SJCRH30 (cell line): Measurements from ENCODE around the gene VCL. TPM values are rescaled to one million over a fixed set of nuclear protein-coding genes. Genes with fewer than 3 reads are reported as not detected.

Experiments used
- DNase-seq, 2 experiments: peaks; one replicate each; pipeline ENCODE4 v3.0.0-alpha.2; 2015 to 2020
- H3K27ac ChIP-seq: fragments of 250-450 bp; sonication (Bioruptor Pico); 2 replicates; pipeline ENCODE4 v1.5.1; 2020; ENCODE audit warnings: mild to moderate bottlenecking, moderate library complexity
- H3K27me3 ChIP-seq: fragments of 250-450 bp; sonication (Bioruptor Pico); 2 replicates; pipeline ENCODE4 v1.5.1; 2020; ENCODE audit warnings: mild to moderate bottlenecking, moderate library complexity
- H3K36me3 ChIP-seq: fragments of 250-450 bp; sonication (Bioruptor Pico); 2 replicates; pipeline ENCODE4 v1.5.1; 2020; ENCODE audit warnings: mild to moderate bottlenecking, moderate library complexity
- H3K4me1 ChIP-seq: fragments of 250-450 bp; sonication (Bioruptor Pico); 2 replicates; pipeline ENCODE4 v1.5.1; 2020; ENCODE audit warnings: mild to moderate bottlenecking, moderate library complexity
- H3K4me3 ChIP-seq: fragments of 250-450 bp; sonication (Bioruptor Pico); 2 replicates; pipeline ENCODE4 v1.5.1; 2020; ENCODE audit warnings: mild to moderate bottlenecking, moderate library complexity
- H3K9me3 ChIP-seq: fragments of 250-450 bp; sonication (Bioruptor Pico); replicated peaks from 2 replicates; pipeline ENCODE4 v1.5.1; 2020; ENCODE audit warnings: mild to moderate bottlenecking, moderate library complexity
- total RNA-seq: library from RNA; depleted of rRNA; stranded (reverse); fragments of >200 nt; shearing (Covaris generic); gene quantifications from 2 replicates; pipeline ENCODE4 v1.2.3, GENCODE V29; 2014; rRNA removed

The VCL gene
- total RNA-seq, 1 experiment from 2014 or later, result 48.1 TPM

DNA sequence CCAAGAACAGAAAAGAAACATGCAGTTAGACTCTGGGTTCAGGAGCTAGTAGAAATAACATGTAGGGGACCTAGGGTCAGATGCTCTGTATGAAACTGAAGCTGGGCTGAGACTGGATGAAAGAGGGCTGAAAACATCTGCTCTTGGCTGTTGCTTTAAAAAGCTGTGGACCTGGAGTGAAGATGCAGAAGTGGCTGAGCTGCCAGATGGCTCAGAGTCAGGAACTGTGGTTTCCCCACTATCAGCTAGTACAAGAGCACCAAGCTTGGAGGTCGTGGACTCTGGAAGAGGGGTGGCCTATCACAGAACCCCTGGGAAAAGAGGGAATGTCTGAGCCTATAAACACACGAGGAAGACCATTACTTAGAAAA lies 159.0 kb downstream of the VCL start:
- H3K4me1 ChIP-seq, result peaks cover 9% of the 10 kb centered on the region
- no peaks in the 10 kb centered on the region for H3K9me3 ChIP-seq
- no peak for DNase-seq
- H3K27ac ChIP-seq, result no peak overlapping the region
- no peaks in the 10 kb centered on the region for H3K27me3 ChIP-seq
- H3K4me3 ChIP-seq, result no peak overlapping the region
- H3K36me3 ChIP-seq, result no peaks in the 10 kb centered on the region

- no peak for DNase-seq
- H3K27ac ChIP-seq, result no peak overlapping the region
- no peaks in the 10 kb centered on the region for H3K27me3 ChIP-seq
- no peaks in the 10 kb centered on the region for H3K4me1 ChIP-seq
- no peak overlapping the region for H3K4me3 ChIP-seq
- H3K36me3 ChIP-seq, result no peaks in the 10 kb centered on the region
- no peaks in the 10 kb centered on the region for H3K9me3 ChIP-seq
These were observed 162.1 kb downstream of the VCL start for GRCh38 chr10:74160013-74160412.

GRCh38 chr10:74163319-74164068 lies 165.6 kb downstream of the VCL start:
- H3K27ac ChIP-seq, result no peak overlapping the region
- DNase-seq, result no peak
- no peaks in the 10 kb centered on the region for H3K4me1 ChIP-seq
- no peaks in the 10 kb centered on the region for H3K27me3 ChIP-seq
- no peaks in the 10 kb centered on the region for H3K36me3 ChIP-seq
- H3K4me3 ChIP-seq, result no peak overlapping the region
- H3K9me3 ChIP-seq, result no peaks in the 10 kb centered on the region

DNA sequence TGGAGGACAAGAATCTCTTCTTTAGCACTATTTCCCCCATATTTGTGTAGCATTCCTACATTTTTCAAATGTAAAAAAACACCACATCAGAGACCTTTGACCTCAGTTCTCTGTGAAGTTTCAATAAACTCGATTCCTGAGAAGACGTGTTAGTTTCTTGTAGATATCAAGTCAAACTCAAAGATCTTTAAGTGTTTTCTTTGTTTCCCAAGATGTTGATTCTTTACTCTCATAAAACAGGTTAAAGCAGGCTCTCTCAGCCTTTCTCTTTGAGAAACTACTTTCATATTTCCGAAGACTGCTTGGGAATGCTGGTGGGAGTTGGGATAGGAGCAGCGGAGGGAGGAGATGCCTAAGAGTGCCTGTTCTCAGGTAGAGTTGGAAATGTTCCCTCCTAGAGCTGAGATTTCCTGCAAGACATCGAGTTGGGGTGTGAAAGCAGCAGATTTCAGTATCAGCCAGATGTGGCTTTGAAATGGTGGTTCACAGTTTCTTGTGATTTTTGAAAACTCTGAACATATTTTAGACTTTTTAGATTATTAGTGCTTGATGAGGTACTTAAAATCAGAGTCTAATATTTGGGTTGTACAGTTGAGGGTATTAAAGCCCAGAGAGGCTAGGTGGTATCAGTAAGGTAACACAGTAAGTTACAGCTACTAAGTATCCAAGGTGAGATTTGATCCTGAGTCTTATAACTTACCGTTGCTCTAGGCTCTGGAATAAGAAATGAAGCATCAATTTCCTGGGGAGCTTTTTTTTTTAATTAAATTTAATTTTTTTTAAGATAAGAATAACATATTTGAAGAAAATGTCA lies 167.0 kb downstream of the VCL start:
- Histone ChIP-seq H3K27me3 (no peaks in the 10 kb centered on the region), H3K4me1 (no peaks in the 10 kb centered on the region), H3K36me3 (no peaks in the 10 kb centered on the region), H3K9me3 (no peaks in the 10 kb centered on the region), H3K27ac (no peak overlapping the region), H3K4me3 (no peak overlapping the region)
- DNase-seq, result no peak

DNA sequence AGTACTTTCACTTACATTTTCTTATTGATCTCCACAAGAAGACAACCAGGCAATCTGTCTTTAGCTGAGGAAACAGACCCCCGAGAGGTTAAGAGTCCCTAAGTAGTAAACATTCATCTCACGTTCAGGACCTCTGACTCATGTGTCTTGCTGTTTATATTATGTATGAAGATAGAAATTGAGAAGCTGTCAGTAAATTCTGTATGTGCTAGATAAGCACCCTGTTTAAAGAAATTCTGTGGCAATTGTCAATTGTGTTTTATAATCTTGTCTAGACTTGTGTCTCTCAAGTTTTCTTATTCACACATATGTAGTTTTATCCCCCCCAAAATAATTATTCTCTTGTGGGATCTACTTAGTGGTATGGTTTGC lies 167.6 kb downstream of the VCL start:
- Histone ChIP-seq H3K27ac (no peak overlapping the region), H3K27me3 (no peaks in the 10 kb centered on the region), H3K36me3 (no peaks in the 10 kb centered on the region), H3K9me3 (no peaks in the 10 kb centered on the region), H3K4me3 (no peak overlapping the region), H3K4me1 (no peaks in the 10 kb centered on the region)
- DNase-seq, result no peak

GRCh38 chr10:74167443-74167842 lies 169.5 kb downstream of the VCL start:
- H3K4me3 ChIP-seq, result no peak overlapping the region
- H3K27me3 ChIP-seq, result no peaks in the 10 kb centered on the region
- H3K27ac ChIP-seq, result no peak overlapping the region
- DNase-seq, result no peak
- no peaks in the 10 kb centered on the region for H3K9me3 ChIP-seq
- H3K36me3 ChIP-seq, result no peaks in the 10 kb centered on the region
- no peaks in the 10 kb centered on the region for H3K4me1 ChIP-seq

Other genes with a start within 250 kb of the VCL start
- 78.2 and 79.1 TPM in 2 replicates for gene CHCHD1, start 216.1 kb upstream of the VCL start, total RNA-seq
- 36.5 and 41.1 TPM in 2 replicates for gene ZSWIM8, start 212.5 kb upstream of the VCL start, total RNA-seq
- gene NDST2, start 186.5 kb upstream of the VCL start, total RNA-seq, result 19.6 and 24.5 TPM in 2 replicates
- 25.2 and 30.2 TPM in 2 replicates for gene CAMK2G, start 123.6 kb upstream of the VCL start, total RNA-seq
- 58.5 and 64.8 TPM in 2 replicates for gene PLAU, start 87.0 kb upstream of the VCL start, total RNA-seq
- 42.1 and 43.1 TPM in 2 replicates for gene AP3M1, start 152.7 kb downstream of the VCL start, total RNA-seq
- gene ADK, start 153.1 kb downstream of the VCL start, total RNA-seq, result 42.7 and 48.6 TPM in 2 replicates